HL-60 (cell line): Measurements from ENCODE around the gene NMU.

Source experiments
- CTCF ChIP-seq: IDR thresholded peaks from one replicate; pipeline ENCODE4 v1.5.1; 2011; ENCODE audit warnings: low read length, control low read depth, inconsistent platforms; ENCODE audit not compliant: insufficient read depth
- GABPA ChIP-seq: IDR thresholded peaks from 2 replicates; pipeline ENCODE4 v1.6.1; 2012; ENCODE audit warnings: low read depth
- POLR2AphosphoS5 ChIP-seq: IDR thresholded peaks from 2 replicates; pipeline ENCODE4 v1.6.1; 2012; ENCODE audit warnings: low read depth
- REST ChIP-seq: IDR thresholded peaks from 2 replicates; pipeline ENCODE4 v1.6.1; 2012; ENCODE audit warnings: low read depth; ENCODE audit not compliant: insufficient replicate concordance

GRCh38 chr4:55554453-55555030 lies 81.6 kb downstream of the NMU start:
- TF ChIP-seq POLR2AphosphoS5 (no peak), CTCF (no peak), REST (no peak), GABPA (no peak)
